H1 (cell line): Measurements from ENCODE around the gene DSTN. TPM values are rescaled to one million over a fixed set of nuclear protein-coding genes. Genes with fewer than 3 reads are reported as not detected.

Source experiments
- CTCF ChIA-PET: fragments of 300-600 bp; sonication (Branson Sonifier 250); formaldehyde crosslinking; loops from one replicate; lab custom pipeline; 2021; ENCODE audit not compliant: partially characterized antibody; lab: Charles Lee
- POLR2A ChIA-PET: fragments of 300-600 bp; sonication (Branson Sonifier 250); formaldehyde crosslinking; loops from one replicate; lab custom pipeline; 2021; ENCODE audit warnings: inconsistent platforms; ENCODE audit not compliant: partially characterized antibody; lab: Charles Lee
- DNase-seq, 2 experiments: peaks; one replicate each; pipeline versions ENCODE4 v3.0.0 to v3.0.0-alpha.2; 2010 to 2022; ENCODE audit warnings: low spot score in 2 of 2, low read depth in 1 of 2, mixed read lengths in 1 of 2
- FAIRE-seq: peaks from 2 replicates; lab custom pipeline; 2011; peaks lifted over from hg19 to GRCh38; lab: Jason Lieb, UNC
- H2AFZ ChIP-seq: 2 replicates; pipeline ENCODE4 v1.8.1; 2012; ENCODE audit warnings: low read length, inconsistent platforms
- H2AK5ac ChIP-seq: 2 replicates; pipeline ENCODE4 v1.6.1; 2013; ENCODE audit warnings: low read depth, low read length
- H2BK120ac ChIP-seq: replicated peaks from 2 replicates; pipeline ENCODE3; 2013; ENCODE audit warnings: low read depth, low read length, inconsistent platforms
- H2BK12ac ChIP-seq: 2 replicates; pipeline ENCODE4 v1.6.1; 2013; ENCODE audit warnings: low read depth, low read length
- H2BK15ac ChIP-seq: 2 replicates; pipeline ENCODE4 v1.6.1; 2013; ENCODE audit warnings: low read length
- H2BK20ac ChIP-seq: 2 replicates; pipeline ENCODE4 v1.6.1; 2013; ENCODE audit warnings: low read length
- H2BK5ac ChIP-seq: 2 replicates; pipeline ENCODE4 v1.6.1; 2013; ENCODE audit warnings: low read depth, low read length
- H3K14ac ChIP-seq: 2 replicates; pipeline ENCODE4 v1.6.1; 2013; ENCODE audit warnings: inconsistent platforms; ENCODE audit not compliant: insufficient read length
- H3K18ac ChIP-seq: 2 replicates; pipeline ENCODE4 v1.6.1; 2013; ENCODE audit warnings: low read length; ENCODE audit errors: extremely low read depth
- H3K23ac ChIP-seq: 2 replicates; pipeline ENCODE4 v1.6.1; 2013; ENCODE audit warnings: inconsistent platforms; ENCODE audit not compliant: insufficient read length
- H3K23me2 ChIP-seq: 2 replicates; pipeline ENCODE4 v1.6.1; 2013; ENCODE audit warnings: low read depth, low read length
- H3K27ac ChIP-seq: 2 replicates; pipeline ENCODE4 v1.6.1; 2011; ENCODE audit warnings: low read depth, low read length, inconsistent platforms
- H3K27me3 ChIP-seq, 4 experiments: replicated peaks in 1 of 4; 1 replicate in 1 of 4; 2 replicates in 3 of 4; pipeline versions ENCODE4 v1.6.1 to v1.8.1; 2011 to 2013; ENCODE audit warnings: low read length in 3 of 4, mild to moderate bottlenecking in 3 of 4, inconsistent platforms in 2 of 4, mixed read lengths in 2 of 4, moderate library complexity in 1 of 4; ENCODE audit not compliant: control insufficient read depth in 3 of 4, insufficient read depth in 3 of 4; ENCODE audit errors: extremely low read depth in 1 of 4
- H3K36me3 ChIP-seq, 4 experiments: 2 replicates each; pipeline versions ENCODE4 v1.6.1 to v1.8.1; 2011 to 2013; ENCODE audit warnings: mild to moderate bottlenecking in 4 of 4, low read length in 3 of 4, moderate library complexity in 2 of 4, control low read depth in 1 of 4, inconsistent platforms in 1 of 4; ENCODE audit not compliant: insufficient read depth in 4 of 4, control insufficient read depth in 2 of 4
- H3K4ac ChIP-seq: replicated peaks from 2 replicates; pipeline ENCODE3; 2013; ENCODE audit warnings: low read length, low read depth, mixed read lengths, inconsistent platforms; ENCODE audit not compliant: insufficient read length
- H3K4me1 ChIP-seq, 4 experiments: replicated peaks in 1 of 4; 1 replicate in 1 of 4; 2 replicates in 3 of 4; pipeline versions ENCODE4 v1.6.1 to v1.8.1; 2011 to 2013; ENCODE audit warnings: low read length in 3 of 4, inconsistent platforms in 2 of 4, mixed read lengths in 1 of 4; ENCODE audit not compliant: insufficient read depth in 4 of 4, control insufficient read depth in 3 of 4
- H3K4me2 ChIP-seq, 2 experiments: 2 replicates each; pipeline versions ENCODE4 v1.6.1 to v1.8.1; 2011 to 2013; ENCODE audit warnings: low read depth in 2 of 2, low read length in 2 of 2, control low read depth in 1 of 2, inconsistent platforms in 1 of 2, mild to moderate bottlenecking in 1 of 2; ENCODE audit not compliant: insufficient read depth in 1 of 2
- H3K4me3 ChIP-seq, 4 experiments: fragments of 200-600, 300-600 bp in 1 of 4; sonication (generic), shearing (Covaris generic), sonication (Bioruptor Twin) in 1 of 4; 2 replicates each; pipeline versions ENCODE4 v1.5.1 to v1.8.1; 2011 to 2016; ENCODE audit warnings: low read length in 4 of 4, low read depth in 3 of 4, control low read depth in 2 of 4, inconsistent platforms in 2 of 4, mild to moderate bottlenecking in 2 of 4, mixed read lengths in 1 of 4, moderate library complexity in 1 of 4; ENCODE audit not compliant: insufficient read depth in 2 of 4; ENCODE audit errors: extremely low read depth in 1 of 4
- H3K56ac ChIP-seq: replicated peaks from 2 replicates; pipeline ENCODE3; 2013; ENCODE audit warnings: low read depth, mild to moderate bottlenecking, mixed read lengths, low read length, inconsistent platforms; ENCODE audit not compliant: insufficient read length
- H3K79me1 ChIP-seq: 2 replicates; pipeline ENCODE4 v1.6.1; 2013; ENCODE audit warnings: low read depth, low read length, control low read depth
- H3K79me2 ChIP-seq, 2 experiments: 2 replicates each; pipeline versions ENCODE4 v1.6.1 to v1.8.1; 2012 to 2013; ENCODE audit warnings: low read length in 2 of 2, mild to moderate bottlenecking in 2 of 2, inconsistent platforms in 1 of 2; ENCODE audit not compliant: insufficient read depth in 2 of 2, control insufficient read depth in 1 of 2
- H3K9ac ChIP-seq, 4 experiments: replicated peaks in 1 of 4; 1 replicate in 1 of 4; 2 replicates in 3 of 4; pipeline versions ENCODE4 v1.6.1 to v1.8.1; 2011 to 2013; ENCODE audit warnings: low read depth in 3 of 4, low read length in 3 of 4, control low read depth in 2 of 4, mild to moderate bottlenecking in 2 of 4, moderate library complexity in 2 of 4, inconsistent platforms in 1 of 4; ENCODE audit errors: extremely low read depth in 1 of 4
- H3K9me3 ChIP-seq, 2 experiments: 2 replicates each; pipeline versions ENCODE4 v1.6.1 to v1.8.1; 2012 to 2013; ENCODE audit warnings: mild to moderate bottlenecking in 2 of 2, moderate library complexity in 2 of 2, control low read depth in 1 of 2, inconsistent platforms in 1 of 2, low read depth in 1 of 2, low read length in 1 of 2, mixed read lengths in 1 of 2; ENCODE audit not compliant: insufficient read depth in 2 of 2
- H4K20me1 ChIP-seq, 2 experiments: replicated peaks in 1 of 2; 2 replicates each; pipeline versions ENCODE3 to v1.8.1; 2011 to 2013; ENCODE audit warnings: inconsistent platforms in 2 of 2, low read length in 2 of 2, mild to moderate bottlenecking in 1 of 2; ENCODE audit not compliant: insufficient read depth in 2 of 2, control insufficient read depth in 1 of 2
- H4K5ac ChIP-seq: 2 replicates; pipeline ENCODE4 v1.6.1; 2013; ENCODE audit warnings: low read length, low read depth, mixed read lengths, inconsistent platforms; ENCODE audit not compliant: insufficient read length
- H4K8ac ChIP-seq: 2 replicates; pipeline ENCODE4 v1.8.0; 2013; ENCODE audit warnings: mild to moderate bottlenecking, moderate library complexity, low read length, inconsistent platforms; ENCODE audit not compliant: insufficient read depth; ENCODE audit errors: extremely low read depth
- H4K91ac ChIP-seq: replicated peaks from 2 replicates; pipeline ENCODE3; 2013; ENCODE audit warnings: low read length, mixed read lengths, inconsistent platforms; ENCODE audit not compliant: insufficient read length
- CHD1 ChIP-seq: IDR thresholded peaks from 2 replicates; pipeline ENCODE4 v1.6.1; 2012; ENCODE audit warnings: low read depth, low read length, improper control_type of control experiment
- CTBP2 ChIP-seq: IDR thresholded peaks from 2 replicates; pipeline ENCODE4 v1.7.0; 2011; ENCODE audit warnings: borderline replicate concordance, mild to moderate bottlenecking, moderate library complexity, mixed read lengths, low read length; ENCODE audit not compliant: insufficient read depth, insufficient read length
- EP300 ChIP-seq, 2 experiments: IDR thresholded peaks; 1 replicate in 1 of 2; 2 replicates in 1 of 2; pipeline ENCODE4 v1.6.1; 2011 to 2012; ENCODE audit warnings: low read depth in 2 of 2, low read length in 2 of 2, mild to moderate bottlenecking in 2 of 2, borderline replicate concordance in 1 of 2, inconsistent platforms in 1 of 2, moderate library complexity in 1 of 2
- EZH2 ChIP-seq: fragments of 200-600 bp; sonication (generic); IDR thresholded peaks from 2 replicates; pipeline ENCODE4 v1.7.1; 2012; ENCODE audit warnings: low read depth, mild to moderate bottlenecking, moderate library complexity, low read length, inconsistent platforms; ENCODE audit not compliant: severe bottlenecking
- GTF2F1 ChIP-seq: IDR thresholded peaks from 2 replicates; pipeline ENCODE4 v1.6.1; 2012; ENCODE audit warnings: low read depth, low read length, improper control_type of control experiment, borderline replicate concordance
- JUND ChIP-seq: IDR thresholded peaks from 2 replicates; pipeline ENCODE4 v1.6.1; 2011; ENCODE audit warnings: mild to moderate bottlenecking, improper control_type of control experiment, low read length
- RNF2 ChIP-seq: fragments of 200-900, 300-1000 bp; sonication (generic); IDR thresholded peaks from 2 replicates; pipeline ENCODE4 v1.7.1; 2016; ENCODE audit warnings: borderline replicate concordance, low read depth, mild to moderate bottlenecking, antibody characterized with exemption, low read length; ENCODE audit not compliant: poor library complexity, severe bottlenecking; ENCODE audit errors: missing control alignments
- TEAD4 ChIP-seq: IDR thresholded peaks from 2 replicates; pipeline ENCODE4 v1.6.1; 2012; ENCODE audit warnings: low read depth, low read length, inconsistent platforms, mixed read lengths
- USF2 ChIP-seq: IDR thresholded peaks from 2 replicates; pipeline ENCODE4 v1.6.1; 2011; ENCODE audit warnings: low read length, improper control_type of control experiment
- ZNF274 ChIP-seq: IDR thresholded peaks from 2 replicates; pipeline ENCODE4 v1.7.0; 2012; ENCODE audit warnings: low read length, borderline replicate concordance; ENCODE audit errors: extremely low read depth
- WGBS, 2 experiments: shearing (Covaris generic) in 1 of 2; methylation state at CpG; one replicate each; pipeline versions ENCODE4 v1.1.6 to v1.1.7; 2013 to 2015; ENCODE audit warnings: low lambda C conversion rate in 2 of 2, mixed read lengths in 2 of 2, inconsistent platforms in 1 of 2, low coverage in 1 of 2, missing lambda C conversion rate in 1 of 2; ENCODE audit not compliant: insufficient replicate concordance in 2 of 2, insufficient coverage in 1 of 2, insufficient read length in 1 of 2; ENCODE audit errors: extremely low coverage in 1 of 2, missing lambda C conversion rate in 1 of 2; 5-methylcytosine and 5-hydroxymethylcytosine counted together
- polyA plus RNA-seq, 7 experiments: library from polyadenylated mRNA; depleted of rRNA in 3 of 7; stranded (reverse) in 5 of 7; unstranded in 2 of 7; fragments of >200 nt in 5 of 7; fragments of 200-250 nt in 2 of 7; gene quantifications; 1 replicate in 5 of 7; 2 replicates in 1 of 7; 4 replicates in 1 of 7; pipeline versions ENCODE4 v1.2.1 to v1.2.3, GENCODE V29; 2011 to 2013; ENCODE audit warnings: missing spikeins in 2 of 7, mixed read lengths in 2 of 7
- total RNA-seq: library from RNA; stranded (reverse); fragmentation: NEBNext Ultra II Directional; extraction: Animal tissue kit (Norgen Biotek cat#: 25700); gene quantifications from 2 replicates; pipeline ENCODE4 v1.2.1, GENCODE V29; 2021

DSTN gene
- total and polyA plus RNA-seq, 2 of the 8 experiments (the other 6 are each of a cell fraction or from before 2014, with no cell fraction given): 43.3 to 208 TPM

- Histone ChIP-seq H3K23me2 (no peaks in the 10 kb centered on the region), H4K5ac (no peak overlapping the region), H3K4me1 (peaks cover 0 to 2% (median 0%) of the 10 kb centered on the region in 4 experiments; a peak in 3 of 7 replicates), H3K4me3 (no peak overlapping the region), H3K56ac (no peak overlapping the region), H2BK12ac (no peak overlapping the region), H2AFZ (no peak overlapping the region), H3K4ac (no peak overlapping the region), H3K9me3 (no peaks in the 10 kb centered on the region), H3K9ac (no peak overlapping the region), H3K36me3 (peaks cover 5 to 41% (median 23%) of the 10 kb centered on the region in 4 experiments; a peak in 7 of 8 replicates), H3K4me2 (no peak overlapping the region), H3K14ac (no peak overlapping the region), H2BK15ac (no peak overlapping the region), H3K23ac (no peak overlapping the region), H3K79me1 (no peaks in the 10 kb centered on the region), H4K20me1 (peaks cover 4 to 6% of the 10 kb centered on the region in 2 experiments), H3K27me3 (no peaks in the 10 kb centered on the region), H2BK120ac (no peak overlapping the region), H2AK5ac (no peak overlapping the region), H4K8ac (0 out of 2 replicates have a peak overlapping the region, but pooled peaks have one; percentile 36), H3K79me2 (no peaks in the 10 kb centered on the region), H3K27ac (no peak overlapping the region), H2BK20ac (no peak overlapping the region), H3K18ac (no peak overlapping the region), H4K91ac (no peak overlapping the region), H2BK5ac (no peak overlapping the region)
- FAIRE-seq (no peak), DNase-seq (no peak)
- POLR2A ChIA-PET: interaction anchor here (0.7 to 1.6 kb wide), 2 partner anchors 71 to 86 kb away, joined by 3 to 5 read pairs; partner anchors contain the start of gene BFSP1
- WGBS, 2 experiments: 83% methylated on average over 21 of the region's 22 CpGs; no CpG with 5 or more reads in 1 of the 2 experiments
- CTCF ChIA-PET: interaction anchor here (0.6 to 10.0 kb wide), 32 partner anchors 9 to 371 kb away, joined by 3 to 114 read pairs (median 8); partner anchors contain the start of gene DSTN
- no peak for TF ChIP-seq JUND
- TF ChIP-seq EZH2: no peak
- TF ChIP-seq RNF2: no peak
- no peak for TF ChIP-seq GTF2F1
- TF ChIP-seq TEAD4: no peak
- no peak for TF ChIP-seq CTBP2
- TF ChIP-seq ZNF274: no peak
- TF ChIP-seq USF2: no peak
- no peak for TF ChIP-seq EP300 (IDR thresholded peaks at IDR 0.05; ENCODE audit: borderline replicate concordance in 1 of 2, low read depth in 2 of 2, low read length in 2 of 2)
- TF ChIP-seq CHD1: no peak
These were observed 46.8 kb downstream of the DSTN start for GRCh38 chr20:17616480-17617211.
